ENCODE measurements around the gene PIEZO1. TPM values are rescaled to one million over a fixed set of nuclear protein-coding genes. Genes with fewer than 3 reads are reported as not detected.

PIEZO1 gene
- total and polyA plus RNA-seq, 2 donors (not counting 1 experiment from before 2014, with no cell fraction given), result 108 to 331 TPM

DNA sequence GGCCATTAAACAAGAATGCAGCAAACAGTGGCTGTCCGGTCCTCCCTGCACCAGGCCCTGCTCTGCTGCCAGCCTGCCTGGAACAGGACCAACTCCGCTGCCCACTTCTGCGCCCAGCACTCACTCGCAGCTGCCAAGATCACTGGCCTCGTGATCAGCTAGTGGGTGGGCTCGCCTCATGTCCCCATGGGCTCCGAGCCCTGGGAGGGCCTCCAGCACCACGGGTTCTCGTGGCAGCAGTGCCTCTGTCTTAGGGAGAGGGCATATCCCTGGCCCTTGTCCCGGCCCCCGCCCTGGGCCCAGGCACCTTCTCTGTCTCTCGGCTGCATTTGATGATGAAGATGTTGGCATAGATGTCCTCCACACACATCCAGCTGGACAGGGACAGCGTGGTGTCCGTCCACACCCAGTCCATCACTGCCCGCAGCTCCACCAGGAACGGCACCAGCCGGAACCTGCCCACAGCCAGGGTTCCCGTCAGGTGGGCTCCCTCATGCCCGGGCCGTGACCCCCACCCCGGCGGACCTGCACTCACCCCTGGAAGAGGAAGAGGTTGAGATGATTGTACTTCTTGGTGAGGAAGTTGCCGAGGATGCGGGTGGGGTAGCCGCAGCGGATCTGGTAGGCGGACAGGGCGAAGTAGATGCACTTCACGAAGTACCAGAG lies 65.6 kb downstream of the PIEZO1 start:
- ChIA-PET POLR2A (no interaction called here), CTCF (no interaction called here)
- no peak for ATAC-seq (ENCODE audit: low read depth)

DNA sequence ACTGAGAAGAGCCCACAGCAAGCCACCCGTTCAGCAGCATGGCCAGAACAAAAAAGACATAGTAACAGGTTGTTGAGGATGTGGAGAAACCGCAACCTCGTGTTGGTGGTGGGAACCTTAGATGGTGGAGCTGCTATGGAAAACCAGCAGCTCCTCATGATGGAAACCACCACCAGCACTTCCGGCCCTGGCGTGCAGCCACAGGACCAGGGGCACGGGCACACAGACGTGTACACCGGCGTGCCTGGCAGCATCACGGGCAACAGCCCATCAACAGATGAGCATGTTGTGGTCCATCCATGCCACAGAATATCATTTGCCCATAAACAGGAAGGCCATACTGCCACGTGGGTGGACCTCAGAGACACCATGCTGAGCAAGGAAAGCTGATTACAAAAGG lies 66.8 kb downstream of the PIEZO1 start:
- WGBS (ENCODE audit: insufficient coverage), result 95% methylated on average over 9 of the region's 11 CpGs
- no peak for ATAC-seq (ENCODE audit: low read depth)
- peaks cover 0 to 94% of the 10 kb centered on the region in 2 experiments for H3K36me3 ChIP-seq (replicated peaks in 1 of 2; ENCODE audit: control extremely low read depth in 1 of 2, control insufficient read depth in 1 of 2, extremely low read depth in 1 of 2, insufficient read depth in 2 of 2, low read length in 1 of 2)

More for the DNA sequence above, 65.6 kb downstream of the PIEZO1 start:
- intact Hi-C loops (cut with micrococcal nuclease), result no loop called here
- no peaks in the 10 kb centered on the region for H3K4me1 ChIP-seq (ENCODE audit: control insufficient read depth in 2 of 2, insufficient read depth in 2 of 2, low read length in 2 of 2)
- peaks cover 0 to 94% of the 10 kb centered on the region in 2 experiments for H3K36me3 ChIP-seq (replicated peaks in 1 of 2; ENCODE audit: control extremely low read depth in 1 of 2, control insufficient read depth in 1 of 2, extremely low read depth in 1 of 2, insufficient read depth in 2 of 2, low read length in 1 of 2)
- no peaks in the 10 kb centered on the region for H3K9me3 ChIP-seq (ENCODE audit: control extremely low read depth in 1 of 3, control insufficient read depth in 2 of 3, insufficient read depth in 1 of 3, low read length in 2 of 3)
- DNase-seq, result no peak
- TF ChIP-seq EZH2 (IDR thresholded peaks at IDR 0.05; ENCODE audit: borderline replicate concordance, insufficient read depth, low read depth, low read length, poor library complexity, severe bottlenecking), result no peak
- TF ChIP-seq, protein P1, sequence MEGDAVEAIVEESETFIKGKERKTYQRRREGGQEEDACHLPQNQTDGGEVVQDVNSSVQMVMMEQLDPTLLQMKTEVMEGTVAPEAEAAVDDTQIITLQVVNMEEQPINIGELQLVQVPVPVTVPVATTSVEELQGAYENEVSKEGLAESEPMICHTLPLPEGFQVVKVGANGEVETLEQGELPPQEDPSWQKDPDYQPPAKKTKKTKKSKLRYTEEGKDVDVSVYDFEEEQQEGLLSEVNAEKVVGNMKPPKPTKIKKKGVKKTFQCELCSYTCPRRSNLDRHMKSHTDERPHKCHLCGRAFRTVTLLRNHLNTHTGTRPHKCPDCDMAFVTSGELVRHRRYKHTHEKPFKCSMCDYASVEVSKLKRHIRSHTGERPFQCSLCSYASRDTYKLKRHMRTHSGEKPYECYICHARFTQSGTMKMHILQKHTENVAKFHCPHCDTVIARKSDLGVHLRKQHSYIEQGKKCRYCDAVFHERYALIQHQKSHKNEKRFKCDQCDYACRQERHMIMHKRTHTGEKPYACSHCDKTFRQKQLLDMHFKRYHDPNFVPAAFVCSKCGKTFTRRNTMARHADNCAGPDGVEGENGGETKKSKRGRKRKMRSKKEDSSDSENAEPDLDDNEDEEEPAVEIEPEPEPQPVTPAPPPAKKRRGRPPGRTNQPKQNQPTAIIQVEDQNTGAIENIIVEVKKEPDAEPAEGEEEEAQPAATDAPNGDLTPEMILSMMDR (IDR thresholded peaks at IDR 0.05), result no peak
- 94% methylated on average over 23 of the region's 29 CpGs for WGBS (ENCODE audit: insufficient coverage)
- Mint-ChIP-seq H3K4me1 (no peaks in the 10 kb centered on the region), H3K9me3 (ENCODE audit: insufficient read depth) (no peaks in the 10 kb centered on the region), H3K27me3 (no peaks in the 10 kb centered on the region), H3K27ac (no peak overlapping the region), H3K4me3 (no peak overlapping the region)
- peaks cover 20% of the 10 kb centered on the region for H4K20me1 ChIP-seq (ENCODE audit: control insufficient read depth, insufficient read depth, low read length, poor library complexity, severe bottlenecking)
- no peak overlapping the region for H3K9ac ChIP-seq (ENCODE audit: low read length)
- no peaks in the 10 kb centered on the region for H3K27me3 ChIP-seq (replicated peaks in 1 of 4; ENCODE audit: control extremely low read depth in 1 of 4, control insufficient read depth in 3 of 4, insufficient read depth in 4 of 4, low read length in 3 of 4)
- no peak overlapping the region for H3K4me3 ChIP-seq (ENCODE audit: control extremely low read depth in 1 of 5, extremely low read depth in 1 of 5, insufficient read depth in 1 of 5, low read depth in 2 of 5, low read length in 4 of 5)
- H3K27ac ChIP-seq (ENCODE audit: low read length in 2 of 2), result no peak overlapping the region
- no peak overlapping the region for H3K4me2 ChIP-seq (replicated peaks; ENCODE audit: low read depth, low read length, poor library complexity, severe bottlenecking)
- H3K79me2 ChIP-seq (ENCODE audit: control insufficient read depth, insufficient read depth, low read length), result peaks cover 13% of the 10 kb centered on the region
- H2AFZ ChIP-seq (ENCODE audit: insufficient read depth, low read depth, low read length, poor library complexity, severe bottlenecking), result no peak overlapping the region

More for the DNA sequence above, 66.8 kb downstream of the PIEZO1 start:
- ChIA-PET POLR2A (no interaction called here), CTCF (no interaction called here)
- Histone ChIP-seq H3K9ac (ENCODE audit: low read length) (no peak overlapping the region), H3K4me2 (replicated peaks; ENCODE audit: low read depth, low read length, poor library complexity, severe bottlenecking) (no peak overlapping the region), H4K20me1 (ENCODE audit: control insufficient read depth, insufficient read depth, low read length, poor library complexity, severe bottlenecking) (peaks cover 23% of the 10 kb centered on the region), H3K27ac (ENCODE audit: low read length in 2 of 2) (no peak overlapping the region), H3K4me3 (ENCODE audit: control extremely low read depth in 1 of 5, extremely low read depth in 1 of 5, insufficient read depth in 1 of 5, low read depth in 2 of 5, low read length in 4 of 5) (no peak overlapping the region), H3K27me3 (replicated peaks in 1 of 4; ENCODE audit: control extremely low read depth in 1 of 4, control insufficient read depth in 3 of 4, insufficient read depth in 4 of 4, low read length in 3 of 4) (no peaks in the 10 kb centered on the region), H3K79me2 (ENCODE audit: control insufficient read depth, insufficient read depth, low read length) (peaks cover 6% of the 10 kb centered on the region), H3K9me3 (ENCODE audit: control extremely low read depth in 1 of 3, control insufficient read depth in 2 of 3, insufficient read depth in 1 of 3, low read length in 2 of 3) (no peaks in the 10 kb centered on the region), H2AFZ (ENCODE audit: insufficient read depth, low read depth, low read length, poor library complexity, severe bottlenecking) (no peak overlapping the region), H3K4me1 (ENCODE audit: control insufficient read depth in 2 of 2, insufficient read depth in 2 of 2, low read length in 2 of 2) (no peaks in the 10 kb centered on the region)
- Mint-ChIP-seq H3K27me3 (no peaks in the 10 kb centered on the region), H3K4me1 (no peaks in the 10 kb centered on the region), H3K4me3 (no peak overlapping the region), H3K9me3 (ENCODE audit: insufficient read depth) (no peaks in the 10 kb centered on the region), H3K27ac (no peak overlapping the region)
- no peak for DNase-seq
- intact Hi-C loops (cut with micrococcal nuclease), result no loop called here
- TF ChIP-seq EZH2 (IDR thresholded peaks at IDR 0.05; ENCODE audit: borderline replicate concordance, insufficient read depth, low read depth, low read length, poor library complexity, severe bottlenecking), result no peak

All from B cell (primary cell).